Activated CD8-positive, alpha-beta memory T cell treated with anti-CD3 and anti-CD28 coated beads, Interleukin-2, amount 50 U/mL, for 24 hours (primary cell): ENCODE data around the gene CLEC2L.

Source experiments
- DNase-seq: peaks from one replicate; pipeline ENCODE4 v3.0.0-alpha.2; 2020; ENCODE audit errors: extremely low read depth

The CLEC2L gene

DNA sequence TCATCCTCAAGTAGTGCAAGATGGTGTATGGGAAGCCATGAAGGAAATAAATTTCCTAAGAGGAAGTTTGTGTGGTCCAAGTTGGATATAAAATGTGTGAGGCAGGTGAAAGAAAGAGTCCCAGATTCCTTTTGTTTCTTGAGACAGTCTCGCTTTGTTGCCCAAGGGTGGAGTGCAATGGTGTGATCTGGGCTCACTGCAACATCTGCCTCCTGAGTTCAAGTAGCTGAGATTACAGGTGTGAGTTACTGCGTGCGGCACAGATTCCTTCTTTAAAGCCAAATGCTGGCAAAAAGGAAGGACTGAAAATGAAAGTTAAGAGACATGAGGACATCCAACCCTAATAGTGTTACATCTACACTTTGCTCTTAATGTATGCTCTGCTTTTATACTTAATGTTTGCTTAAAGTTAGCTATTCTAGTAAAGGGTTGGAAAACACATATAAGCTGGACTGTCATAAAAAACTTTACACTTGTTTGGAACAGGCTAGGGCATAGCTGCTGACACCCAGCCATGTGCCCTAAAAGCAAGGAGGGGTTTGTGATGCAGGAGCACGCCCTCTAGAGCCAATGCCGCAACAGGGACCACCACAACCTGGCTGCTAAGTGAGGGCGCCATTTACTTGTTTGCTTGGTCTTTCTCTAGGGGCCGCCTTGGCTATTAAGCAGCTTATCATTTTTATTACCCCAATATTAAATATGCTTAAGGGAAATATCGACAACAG lies 34.5 kb downstream of the CLEC2L start:
- DNase-seq, result no peak

DNA sequence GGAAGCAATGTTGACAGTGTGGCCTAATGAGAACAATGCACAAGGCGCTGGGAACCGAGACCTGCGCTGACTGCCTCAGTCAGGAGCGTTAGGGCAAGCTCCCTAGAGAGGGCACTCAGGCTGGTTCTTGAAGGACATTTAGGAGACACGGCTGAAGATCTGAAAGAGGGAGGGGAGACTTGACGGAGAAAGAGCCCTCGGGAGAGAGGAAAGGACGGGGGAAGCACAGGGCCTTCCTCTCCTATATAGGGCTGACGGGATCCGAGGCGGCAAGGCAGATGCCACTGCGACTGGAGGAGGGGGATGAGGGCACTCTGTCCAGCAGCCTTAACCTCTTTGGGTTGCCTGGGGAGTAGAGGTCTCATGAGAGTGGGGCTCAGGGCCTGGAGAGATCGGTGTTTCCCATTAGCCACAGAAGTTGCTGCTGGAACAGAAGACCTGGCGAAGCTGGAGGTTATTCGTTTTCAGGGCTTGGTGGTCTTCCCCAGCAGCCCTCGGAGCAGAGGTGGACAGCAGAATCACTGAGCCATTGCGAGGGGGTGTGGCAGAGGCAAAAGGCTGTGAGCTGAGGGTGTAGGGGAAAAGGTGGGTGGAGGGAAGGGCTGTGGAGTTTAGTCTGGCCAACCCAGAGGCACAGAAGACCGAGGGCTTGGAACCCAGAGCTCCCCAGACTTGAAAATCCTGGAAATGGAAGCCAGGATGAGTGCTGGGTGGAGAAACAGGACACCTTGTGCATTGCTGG lies 36.0 kb downstream of the CLEC2L start:
- DNase-seq, result no peak

DNA sequence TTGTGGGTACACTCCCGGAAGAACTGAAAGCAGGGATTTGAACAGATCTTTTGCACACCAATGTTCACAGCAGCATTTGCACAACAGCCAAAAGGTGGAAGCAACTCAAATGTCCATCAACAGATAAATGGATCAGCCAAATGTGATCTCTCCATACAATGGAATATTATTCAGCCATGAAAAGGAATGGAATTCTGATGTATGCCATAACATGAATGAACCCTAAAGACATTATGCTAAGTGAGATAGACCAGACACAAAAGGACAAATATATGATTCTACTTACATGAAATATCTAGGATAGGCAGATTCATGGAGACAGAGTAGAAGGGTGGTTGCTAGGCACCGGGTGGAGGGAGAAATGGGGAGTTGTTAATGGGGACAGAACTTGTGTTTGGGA lies 36.7 kb downstream of the CLEC2L start:
- no peak for DNase-seq

DNA sequence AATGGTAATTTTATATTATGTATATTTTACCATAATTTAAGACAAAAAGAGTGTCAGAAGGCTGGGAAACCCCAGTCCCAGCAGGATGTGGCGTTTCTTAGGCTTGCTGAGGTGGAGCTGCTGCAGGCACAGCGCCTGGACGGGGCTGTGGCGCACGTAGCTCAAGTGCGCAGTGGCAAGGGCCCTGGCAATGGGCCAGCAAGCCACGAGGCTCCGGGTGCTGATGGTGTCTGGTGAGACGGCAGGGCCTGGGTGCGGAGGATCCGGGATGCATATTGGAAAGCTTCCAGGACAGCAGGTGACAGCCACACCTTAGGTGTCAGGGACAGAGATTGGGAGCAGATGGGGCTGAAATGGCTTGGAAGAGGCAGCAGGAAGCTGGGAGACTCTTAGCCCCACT lies 37.2 kb downstream of the CLEC2L start:
- DNase-seq, result no peak

DNA sequence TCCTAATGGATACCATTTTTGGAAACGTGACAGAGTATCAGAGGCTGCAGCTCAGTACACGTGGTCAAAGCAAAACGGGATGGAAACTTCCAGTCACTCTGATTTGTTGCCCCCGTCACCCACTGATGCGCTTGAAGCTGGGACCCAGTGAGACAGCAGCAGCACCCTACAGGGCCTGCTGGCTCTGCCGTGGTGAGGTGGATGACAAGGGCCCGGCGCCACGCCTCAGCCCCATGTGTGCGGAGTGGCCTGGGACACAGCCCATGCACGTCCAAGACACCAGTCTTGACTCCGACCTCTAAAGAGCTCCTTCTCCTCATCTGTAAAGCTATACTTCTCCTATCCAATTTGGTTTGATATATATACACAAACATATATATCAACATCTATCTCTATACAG lies 39.0 kb downstream of the CLEC2L start:
- DNase-seq, result no peak

DNA sequence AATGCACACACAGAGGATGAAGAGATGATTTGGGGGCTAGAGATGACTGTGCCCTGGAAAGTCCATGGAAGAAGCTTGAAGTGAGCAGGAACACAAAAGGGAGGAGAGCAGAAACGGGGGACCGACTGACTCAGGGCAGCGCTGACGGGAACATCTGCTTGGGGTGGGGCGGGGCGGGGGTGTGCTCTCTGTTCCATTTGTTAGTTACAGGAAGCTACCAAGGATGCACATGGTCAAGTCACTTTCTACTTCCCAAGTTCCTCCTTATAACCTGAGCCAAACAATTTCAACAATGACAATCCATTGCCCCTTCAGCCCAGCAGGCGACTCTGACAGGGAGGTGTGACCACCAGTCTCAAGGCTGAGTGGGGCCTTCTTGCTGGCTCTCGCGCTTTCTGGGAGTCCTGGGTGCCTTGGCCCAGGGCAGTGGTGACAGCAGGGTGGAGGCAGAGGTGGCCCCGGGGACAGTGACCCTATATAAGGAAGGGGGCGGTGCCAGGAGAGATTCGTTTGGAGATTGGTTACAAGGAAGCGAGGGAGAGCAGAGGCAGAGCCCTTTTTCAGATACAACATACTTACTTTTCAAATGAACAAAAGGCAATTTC lies 39.6 kb downstream of the CLEC2L start:
- DNase-seq, result no peak

DNA sequence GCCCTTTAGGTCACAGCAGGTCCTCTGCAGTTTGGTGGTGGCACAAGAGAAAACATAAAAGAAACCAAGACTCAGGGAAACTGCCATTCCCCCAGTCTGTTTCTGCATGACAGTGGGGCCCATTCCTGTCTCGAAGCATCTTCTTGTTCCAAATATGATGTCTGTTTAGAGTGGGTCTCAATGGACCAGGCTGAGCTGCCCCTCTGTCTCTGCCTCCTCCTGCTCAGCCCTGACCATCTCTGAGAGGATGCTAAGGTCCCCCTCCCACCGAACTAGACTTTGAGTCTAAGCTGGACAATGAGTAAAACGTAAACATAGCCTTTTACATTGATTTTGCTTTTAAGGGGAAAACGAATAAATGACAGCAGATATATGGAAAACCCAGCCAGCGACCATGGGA lies 40.4 kb downstream of the CLEC2L start:
- no peak for DNase-seq

DNA sequence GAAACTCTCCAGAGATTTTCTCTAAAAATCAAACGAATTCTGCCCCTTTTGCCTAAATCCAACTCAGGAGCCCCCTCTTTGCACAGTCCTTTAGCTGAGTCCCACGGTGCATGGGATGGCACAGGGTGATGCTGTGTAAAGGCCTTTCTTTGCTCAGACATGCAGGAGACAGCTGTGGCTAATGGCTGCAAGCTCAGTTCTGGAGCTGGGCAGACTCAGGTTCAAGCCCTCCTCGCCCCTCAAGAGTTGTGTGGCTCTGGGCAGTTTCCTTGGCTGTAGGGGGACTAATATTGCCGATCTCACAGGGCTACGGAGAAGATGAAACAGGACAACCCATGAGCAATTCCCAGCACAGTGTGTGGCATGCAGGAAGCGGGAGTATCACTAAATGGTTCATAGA lies 42.6 kb downstream of the CLEC2L start:
- DNase-seq, result no peak

DNA sequence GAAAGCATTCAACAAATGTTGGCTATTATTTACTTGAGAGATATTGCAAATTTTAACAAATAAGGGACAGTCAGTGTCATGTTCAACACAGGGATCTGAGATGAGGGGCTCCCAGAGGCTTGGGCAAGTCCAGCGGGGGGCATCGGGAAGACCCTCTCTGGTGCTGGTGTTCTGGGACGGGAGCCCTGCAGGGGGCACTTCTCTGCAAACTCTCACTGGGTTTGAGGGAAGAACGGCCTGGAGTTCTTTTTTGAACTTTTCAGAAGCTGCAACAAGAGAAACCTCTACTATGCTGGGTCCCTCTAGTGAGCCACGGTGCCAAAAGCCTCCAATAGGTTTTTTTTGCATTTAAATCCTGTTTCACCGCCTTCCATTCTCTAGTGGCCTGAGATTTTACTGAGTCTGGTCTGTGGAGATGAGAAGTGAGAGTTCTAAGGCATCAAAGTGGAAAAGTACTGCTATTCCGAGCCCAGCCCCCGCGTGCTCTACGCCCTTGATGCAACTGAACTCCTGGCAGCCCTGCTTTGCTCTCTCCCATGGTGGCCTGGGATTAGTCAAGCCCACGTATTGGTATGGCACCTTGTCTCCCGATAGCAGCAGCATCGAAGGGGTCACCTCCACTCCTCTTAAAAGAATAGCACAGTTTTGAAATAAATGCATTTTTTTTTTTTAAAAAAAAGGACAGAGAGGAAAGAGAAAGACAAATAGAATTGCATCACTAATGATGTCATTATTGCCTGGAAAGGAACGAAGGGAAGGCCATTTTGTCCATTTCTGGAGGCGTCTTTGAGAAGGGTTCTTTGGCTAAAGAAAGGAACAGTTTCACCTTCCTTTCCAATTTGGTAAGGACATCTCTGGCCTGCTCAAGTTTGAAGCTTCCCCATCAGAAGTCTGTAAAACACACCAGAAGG lies 43.5 kb downstream of the CLEC2L start:
- DNase-seq, result no peak

DNA sequence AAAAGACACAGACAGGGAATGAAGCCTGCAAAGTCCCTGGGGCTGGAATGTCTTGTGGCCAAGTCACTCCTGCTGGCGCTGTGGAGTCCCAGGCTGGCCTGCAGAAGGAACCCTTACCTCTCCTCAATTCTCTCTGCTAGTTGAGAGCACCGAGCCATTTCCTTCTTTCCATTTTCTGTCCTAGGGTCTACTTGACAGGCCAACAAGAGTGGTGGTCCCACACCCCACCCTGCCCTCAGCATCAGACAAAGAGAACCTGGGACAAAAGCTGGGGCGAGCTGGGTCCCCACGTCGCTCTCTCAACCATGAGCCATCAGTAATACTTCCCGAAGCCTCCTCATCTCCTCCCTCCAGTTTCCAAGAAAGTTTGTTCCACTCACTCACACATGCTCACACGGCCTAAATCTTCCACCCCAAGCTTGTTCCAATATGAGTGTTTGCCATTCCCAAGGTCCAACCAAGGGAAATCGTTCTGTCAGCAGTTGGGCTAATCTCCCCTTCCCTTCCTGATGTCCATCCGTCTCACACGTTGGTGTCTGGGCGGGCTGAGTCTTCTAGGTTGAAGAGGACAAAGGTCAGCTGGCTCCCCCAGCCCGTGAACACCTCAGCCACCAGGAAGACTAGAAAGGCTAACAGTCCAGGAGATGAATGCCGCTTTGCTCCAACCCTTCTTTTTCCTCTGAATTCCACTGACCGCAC lies 44.3 kb downstream of the CLEC2L start:
- DNase-seq, result no peak

DNA sequence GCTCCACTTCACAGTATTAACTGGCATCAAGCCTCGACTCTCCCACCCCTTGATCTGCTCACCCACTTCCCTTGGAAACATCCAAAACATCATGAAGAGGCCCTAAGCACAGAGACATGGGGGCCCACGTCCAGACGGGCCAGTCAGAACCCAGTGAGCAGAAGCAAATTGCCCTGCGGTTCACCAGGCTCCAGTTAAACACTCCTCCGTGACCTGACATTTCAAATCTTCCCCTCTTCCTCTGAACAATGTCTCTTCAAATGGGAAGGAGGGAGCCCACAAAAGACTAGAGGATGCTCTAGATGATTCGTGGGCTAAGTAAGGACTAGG lies 44.8 kb downstream of the CLEC2L start:
- DNase-seq, result no peak

DNA sequence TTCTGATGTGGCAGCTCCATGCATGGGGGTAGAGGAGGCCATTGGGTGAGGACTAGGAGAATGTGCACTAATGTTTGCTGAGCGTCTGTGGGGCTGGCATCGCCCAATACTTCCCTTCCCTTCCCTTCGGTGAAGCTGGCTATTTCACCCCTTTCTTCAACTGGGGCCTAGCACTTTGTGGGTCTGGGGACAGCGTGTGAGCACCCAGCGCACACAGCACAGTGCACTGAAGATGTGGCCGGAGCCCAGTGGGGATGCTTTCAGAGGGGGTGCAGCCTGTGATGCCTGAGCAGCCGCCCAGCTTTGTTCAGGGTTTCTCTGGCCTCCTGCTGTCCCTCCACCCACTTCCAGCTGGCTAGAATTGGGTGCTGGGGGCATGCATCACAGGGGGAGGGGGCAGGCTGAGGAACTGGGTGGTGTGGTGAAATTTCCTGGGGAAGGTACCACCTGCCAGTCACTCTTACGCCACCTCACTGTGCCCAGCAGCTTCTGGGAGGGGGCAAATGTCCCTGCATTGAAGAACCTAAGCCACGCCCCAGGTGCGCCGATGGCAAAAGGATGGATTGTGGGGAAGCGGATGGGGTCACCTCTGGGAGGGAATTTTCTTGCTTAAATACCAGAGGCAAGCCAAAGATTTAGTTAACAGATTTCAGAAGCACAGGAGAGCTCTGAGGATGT lies 45.5 kb downstream of the CLEC2L start:
- no peak for DNase-seq

DNA sequence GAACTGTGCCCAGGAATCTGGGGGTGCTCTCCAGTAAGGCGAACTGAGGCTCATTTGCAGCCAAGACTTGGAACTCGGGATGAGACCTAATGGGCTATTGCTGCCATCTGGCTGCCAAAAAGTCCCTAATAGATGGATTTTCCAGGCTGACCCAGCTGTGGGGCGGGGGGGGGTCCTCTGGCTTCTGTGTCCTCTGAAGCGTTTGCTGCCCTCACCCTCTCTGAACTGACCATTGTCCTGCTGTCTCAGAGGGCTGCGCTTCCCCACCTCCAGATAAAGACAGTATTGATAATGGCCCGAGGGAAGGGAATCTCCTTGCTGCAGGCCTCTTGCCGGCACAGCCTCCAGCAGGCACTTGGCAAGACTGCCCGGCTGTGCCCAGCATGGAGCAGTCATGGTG lies 46.6 kb downstream of the CLEC2L start:
- DNase-seq, result no peak

DNA sequence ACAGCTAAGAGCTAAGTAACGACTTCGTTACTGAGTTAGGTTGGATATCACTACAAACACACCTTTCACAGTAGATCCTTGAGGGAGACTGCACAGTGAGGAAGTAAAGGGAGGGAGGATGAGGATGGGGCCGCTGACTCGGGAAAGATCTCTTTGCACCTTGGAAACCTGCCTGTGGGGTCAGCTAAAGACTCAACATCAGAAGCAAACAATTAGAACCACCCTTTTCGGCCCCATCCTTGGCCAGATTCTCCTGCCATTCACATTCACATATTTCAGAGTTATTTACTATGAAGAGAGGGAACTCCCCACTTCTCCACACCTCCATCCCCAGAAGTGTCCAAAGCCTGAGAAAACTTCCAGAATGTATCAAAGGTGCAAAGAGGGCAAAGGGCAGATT lies 47.1 kb downstream of the CLEC2L start:
- no peak for DNase-seq

DNA sequence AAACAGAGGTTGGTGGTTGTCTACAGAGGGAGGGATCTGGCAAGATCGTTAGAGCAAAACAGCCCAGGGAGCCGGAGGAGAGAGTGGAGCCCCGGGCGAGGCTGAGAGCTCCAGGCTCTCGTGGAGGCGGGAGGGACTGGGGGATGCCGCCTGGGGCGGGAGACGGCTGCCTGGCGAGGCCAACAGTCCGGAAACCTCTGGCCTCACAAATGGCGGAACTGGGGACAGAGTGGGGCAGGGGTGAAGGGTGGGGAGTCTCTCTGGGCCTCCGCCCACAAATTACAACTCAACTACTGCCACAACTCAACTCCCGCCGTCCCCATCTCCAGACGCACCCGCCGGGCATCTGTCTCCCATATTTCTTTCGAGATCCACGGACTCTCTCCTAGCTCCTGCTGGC lies 47.7 kb downstream of the CLEC2L start:
- DNase-seq, result no peak

DNA sequence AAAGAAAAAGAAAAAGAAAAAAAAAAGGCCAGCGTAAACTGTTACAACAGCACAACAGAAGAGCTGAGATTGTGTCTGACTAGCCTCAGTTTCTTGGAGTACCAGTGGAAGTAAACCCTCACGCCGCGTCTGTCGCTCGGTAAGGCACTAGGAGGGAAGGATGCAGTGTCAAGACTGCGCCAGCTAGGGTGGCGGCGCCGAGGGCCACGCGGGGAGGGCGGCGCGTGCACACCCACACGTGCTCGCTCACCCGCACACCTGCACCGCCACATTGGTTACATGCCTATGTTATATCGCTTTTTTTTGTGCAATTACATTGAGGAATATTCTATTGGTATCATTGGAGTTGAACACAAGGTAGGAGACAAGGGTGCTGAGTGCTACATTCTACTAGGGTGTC lies 48.2 kb downstream of the CLEC2L start:
- no peak for DNase-seq

DNA sequence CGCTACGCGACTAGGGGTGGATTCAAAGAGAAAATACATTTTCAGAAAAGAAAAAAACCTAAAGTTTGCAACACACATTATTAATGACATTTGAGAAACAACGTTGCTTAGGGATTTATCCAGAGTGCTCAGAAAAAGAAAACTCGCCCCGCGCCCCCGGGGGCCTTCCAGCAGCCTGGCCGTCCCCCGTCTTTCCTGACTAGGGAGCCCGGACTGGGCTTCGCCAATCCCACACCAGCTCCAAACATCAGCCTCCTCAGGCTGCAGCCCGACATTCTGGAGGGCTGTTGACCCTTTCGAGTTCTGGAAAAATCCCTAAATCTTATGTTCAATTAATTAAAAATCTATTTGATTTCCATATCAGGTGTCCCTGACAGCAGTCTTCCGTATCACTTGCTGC lies 48.6 kb downstream of the CLEC2L start:
- no peak for DNase-seq

DNA sequence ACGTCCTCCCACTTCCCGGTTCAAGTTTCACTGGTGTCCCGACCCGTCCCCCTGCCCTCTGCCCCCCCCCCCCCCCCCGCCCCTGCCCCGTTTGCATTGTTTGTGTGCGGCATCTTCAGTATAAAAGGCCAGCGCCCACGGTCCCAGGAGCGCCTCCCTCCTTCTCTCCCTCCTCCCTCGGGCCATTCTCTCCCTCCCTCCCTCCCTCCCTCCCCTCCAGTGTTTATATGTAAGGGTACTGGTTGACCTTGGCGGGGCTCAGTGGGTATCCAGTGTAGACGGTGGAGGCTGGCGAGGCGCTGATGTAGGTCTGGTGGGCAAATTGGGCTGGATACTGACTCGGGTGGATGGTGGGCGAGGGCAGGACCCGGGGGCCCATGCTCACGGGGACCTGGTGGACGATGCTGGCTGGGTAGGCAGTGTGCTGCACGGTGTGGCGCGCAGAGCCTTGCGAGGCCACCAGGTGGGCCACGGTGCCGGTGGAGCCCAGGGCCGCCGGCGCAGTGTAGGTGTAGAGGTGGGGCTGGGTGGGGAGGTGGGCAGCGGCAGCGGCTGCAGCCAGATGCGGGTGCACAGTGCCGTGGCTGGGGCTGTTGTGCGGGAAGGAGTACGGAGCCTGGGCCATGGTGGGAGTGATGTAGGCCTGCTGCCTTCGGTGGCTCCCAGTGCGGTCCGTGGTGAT lies 49.4 kb downstream of the CLEC2L start:
- no peak for DNase-seq

DNA sequence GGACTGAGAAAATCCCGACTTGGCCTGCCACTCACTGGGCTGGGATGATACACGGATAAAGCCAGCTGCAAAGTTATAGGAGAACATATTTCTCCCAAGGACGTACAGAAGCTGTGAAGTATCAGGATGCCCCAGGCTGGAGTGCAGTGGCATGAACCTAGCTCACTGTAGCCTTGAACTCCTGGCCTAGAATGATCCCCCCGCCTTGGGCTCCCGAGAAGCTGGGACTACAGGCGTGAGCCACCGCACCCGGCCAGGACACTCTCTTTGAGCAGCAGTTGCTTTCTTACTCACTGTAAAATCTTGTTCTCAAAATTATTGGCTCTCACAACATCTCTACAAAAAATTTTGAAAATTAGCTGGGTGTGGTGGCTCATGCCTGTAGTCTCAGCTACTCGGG lies 50.4 kb downstream of the CLEC2L start:
- no peak for DNase-seq

DNA sequence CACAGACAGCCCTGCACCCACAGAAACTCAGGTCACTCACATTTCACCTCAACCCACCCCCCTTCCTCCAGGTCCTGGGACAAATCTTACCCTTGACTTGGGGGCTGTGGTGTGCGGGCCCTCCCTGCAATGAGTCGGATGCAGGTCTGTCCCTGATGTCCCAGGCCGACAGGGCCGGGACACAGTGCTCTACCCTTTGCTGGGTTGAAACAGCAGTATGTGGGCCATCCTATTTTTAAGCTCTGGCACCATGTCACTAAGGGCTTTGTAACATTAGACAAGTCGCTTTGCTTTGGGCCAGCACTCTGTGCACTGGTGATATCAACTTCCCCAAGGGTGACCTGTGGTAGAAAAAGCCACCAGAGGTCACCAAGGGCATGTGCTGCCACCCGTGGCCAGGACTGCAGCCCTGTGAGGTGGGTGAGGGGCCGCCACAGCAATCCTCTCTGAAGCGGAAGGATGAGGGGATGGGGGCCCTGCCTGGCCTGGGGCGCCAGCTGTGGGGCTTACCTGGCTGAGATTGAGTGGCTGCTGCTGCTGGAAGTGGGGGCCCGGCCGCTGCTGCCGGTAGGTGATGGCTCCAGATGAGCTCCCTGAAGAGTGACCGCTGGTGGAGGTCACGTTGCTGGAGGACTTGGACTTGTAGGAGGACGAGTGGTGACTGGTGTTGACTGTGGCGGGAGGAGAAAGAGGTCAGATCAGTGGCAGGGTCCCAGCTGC lies 51.3 kb downstream of the CLEC2L start:
- DNase-seq, result no peak
